Pericardium fibroblast (primary cell): ENCODE results near the gene SKA3. TPM values are rescaled to one million over a fixed set of nuclear protein-coding genes. Genes with fewer than 3 reads are reported as not detected.

Experiments
- total RNA-seq: library from RNA; depleted of rRNA; stranded (reverse); fragments of >200 nt; gene quantifications from 2 replicates; pipeline ENCODE4 v1.2.3, GENCODE V29; 2015

Gene SKA3
- total RNA-seq, result 0.51 and 2.1 TPM in 2 replicates

DNA sequence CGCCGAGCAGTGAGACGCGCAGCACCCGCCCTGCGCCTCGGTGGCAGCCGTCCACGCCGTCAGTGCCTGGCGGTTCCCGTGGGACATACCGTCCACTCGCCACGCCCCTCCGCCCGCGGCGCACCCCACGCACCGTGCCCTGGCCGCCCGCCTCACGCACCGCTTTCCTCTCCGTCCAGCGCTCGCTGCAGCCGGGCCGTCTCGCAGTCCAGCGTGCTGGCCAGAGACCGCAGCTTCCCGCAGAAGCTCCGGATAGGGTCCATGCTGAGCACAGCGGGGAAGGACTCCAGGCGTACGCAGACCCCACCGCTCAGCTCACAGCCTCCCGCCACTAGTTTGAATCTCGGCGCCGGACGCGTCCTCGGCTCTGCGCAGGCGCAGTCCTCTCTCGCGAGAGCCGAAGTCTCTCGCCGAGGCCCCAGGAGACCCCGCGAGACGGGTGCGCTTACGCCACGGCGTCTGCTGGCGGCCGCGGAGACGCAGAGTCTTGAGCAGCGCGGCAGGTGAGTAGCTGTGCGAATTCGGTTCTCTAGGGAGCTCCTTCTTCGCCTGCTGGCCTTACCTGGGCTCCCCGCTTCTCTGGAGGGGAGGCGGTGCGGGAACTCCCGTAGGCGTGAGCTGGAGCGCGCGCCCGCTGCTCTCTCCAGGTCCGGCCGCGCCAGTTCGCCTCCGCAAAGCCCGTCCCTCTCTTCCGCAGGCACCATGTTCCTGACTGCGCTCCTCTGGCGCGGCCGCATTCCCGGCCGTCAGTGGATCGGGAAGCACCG, at the start of gene SKA3, which contains the start of gene MRPL57:
TSS of gene SKA3 (minus strand) at position 338 of the 767 bp plus-strand sequence. CDS start at position 263, 75 bp downstream.
TSS of gene MRPL57 (plus strand) at position 444 of the 767 bp plus-strand sequence. CDS start at position 703, 259 bp downstream.

Other genes with a start within 250 kb of the SKA3 start
- 23.9 and 29.3 TPM in 2 replicates for gene LATS2, start 115.0 kb downstream of the SKA3 start, total RNA-seq
- 36.2 and 65.7 TPM in 2 replicates for gene SAP18, start 36.4 kb downstream of the SKA3 start, total RNA-seq
- gene MRPL57, start 106 bp upstream of the SKA3 start, total RNA-seq, result 30.6 and 33.5 TPM in 2 replicates